ENCODE measurements around the gene USP16.
"Not testable (repeated sequence)": the region's sequence is repeated elsewhere in the genome, so short reads cannot be mapped to it uniquely, and the experiment has no call there.

Gene USP16

GRCh38 chr21:29024474-29025327, at the start of gene USP16:
Gene USP16 (plus strand): TSS chr21:29024668. CDS start chr21:29027914, 3,246 bp downstream.
- in situ Hi-C loops (cut with HindIII; ENCODE audit: low sequenced_read_pairs) = no loop called here

GRCh38 chr21:28975397-28975796, 49.1 kb upstream of the USP16 start:
- in situ Hi-C loops (cut with HindIII; ENCODE audit: low sequenced_read_pairs) = no loop called here

GRCh38 chr21:28979092-28979491, 45.4 kb upstream of the USP16 start:
- in situ Hi-C loops (cut with HindIII; ENCODE audit: low sequenced_read_pairs) = no loop called here

GRCh38 chr21:28982637-28983036, 41.8 kb upstream of the USP16 start:
- in situ Hi-C loops (cut with HindIII; ENCODE audit: low sequenced_read_pairs) = no loop called here

GRCh38 chr21:28986677-28987076, 37.8 kb upstream of the USP16 start:
- in situ Hi-C loops (cut with HindIII; ENCODE audit: low sequenced_read_pairs) = no loop called here

GRCh38 chr21:28988146-28988545, 36.3 kb upstream of the USP16 start:
- in situ Hi-C loops (cut with HindIII; ENCODE audit: low sequenced_read_pairs) = not testable (repeated sequence)

- in situ Hi-C loops (cut with HindIII; ENCODE audit: low sequenced_read_pairs) = no loop called here
Observed at GRCh38 chr21:28991861-28992525, 32.5 kb upstream of the USP16 start.

- in situ Hi-C loops (cut with HindIII; ENCODE audit: low sequenced_read_pairs) = no loop called here
Observed at GRCh38 chr21:28992526-28993292, 31.8 kb upstream of the USP16 start, which contains the start of gene LTN1. Gene LTN1 (minus strand): TSS chr21:28992877. CDS start chr21:28992805, 72 bp downstream.

GRCh38 chr21:28993293-28993629, 31.2 kb upstream of the USP16 start:
- in situ Hi-C loops (cut with HindIII; ENCODE audit: low sequenced_read_pairs) = no loop called here

- in situ Hi-C loops (cut with HindIII; ENCODE audit: low sequenced_read_pairs) = no loop called here
Observed at GRCh38 chr21:29002442-29003144, 21.9 kb upstream of the USP16 start.

- in situ Hi-C loops (cut with HindIII; ENCODE audit: low sequenced_read_pairs) = no loop called here
Observed at GRCh38 chr21:29005696-29006095, 18.8 kb upstream of the USP16 start.

- in situ Hi-C loops (cut with HindIII; ENCODE audit: low sequenced_read_pairs) = no loop called here
Observed at GRCh38 chr21:29007135-29007534, 17.3 kb upstream of the USP16 start.

GRCh38 chr21:29007810-29008209, 16.7 kb upstream of the USP16 start:
- in situ Hi-C loops (cut with HindIII; ENCODE audit: low sequenced_read_pairs) = no loop called here

GRCh38 chr21:29008367-29008766, 16.1 kb upstream of the USP16 start:
- in situ Hi-C loops (cut with HindIII; ENCODE audit: low sequenced_read_pairs) = no loop called here

- in situ Hi-C loops (cut with HindIII; ENCODE audit: low sequenced_read_pairs) = not testable (repeated sequence)
Observed at GRCh38 chr21:29011236-29011635, 13.2 kb upstream of the USP16 start.

- in situ Hi-C loops (cut with HindIII; ENCODE audit: low sequenced_read_pairs) = no loop called here
Observed at GRCh38 chr21:29017639-29018237, 6.7 kb upstream of the USP16 start.

- in situ Hi-C loops (cut with HindIII; ENCODE audit: low sequenced_read_pairs) = no loop called here
Observed at GRCh38 chr21:29018540-29018939, 5.9 kb upstream of the USP16 start.

- in situ Hi-C loops (cut with HindIII; ENCODE audit: low sequenced_read_pairs) = no loop called here
Observed at GRCh38 chr21:29022166-29022565, 2.3 kb upstream of the USP16 start.

- in situ Hi-C loops (cut with HindIII; ENCODE audit: low sequenced_read_pairs) = no loop called here
Observed at GRCh38 chr21:29025328-29025713, 853 bp downstream of the USP16 start.

- in situ Hi-C loops (cut with HindIII; ENCODE audit: low sequenced_read_pairs) = no loop called here
Observed at GRCh38 chr21:29029524-29029923, 5.1 kb downstream of the USP16 start.

All from endothelial cell of hepatic sinusoid (primary cell).